DOHH2 (cell line): ENCODE measurements around the gene JARID2.

Experiments used
- H3F3A ChIP-seq: fragments of 200-600 bp; sonication (generic), shearing (Covaris generic); 2 replicates; pipeline ENCODE4 v1.6.0; 2016; ENCODE audit warnings: antibody characterized with exemption, mild to moderate bottlenecking; ENCODE audit not compliant: control insufficient read depth, insufficient read depth
- H3K27ac ChIP-seq: fragments of 200-600 bp; sonication (generic); 2 replicates; pipeline ENCODE4 v1.5.1; 2014; ENCODE audit warnings: low read depth, mild to moderate bottlenecking, low read length, moderate library complexity
- H3K27me3 ChIP-seq: fragments of 200-600 bp; sonication (generic); 2 replicates; pipeline ENCODE4 v1.6.1; 2014; ENCODE audit warnings: mild to moderate bottlenecking, low read length, mixed read lengths; ENCODE audit not compliant: control insufficient read depth
- H3K36me3 ChIP-seq: fragments of 200-600 bp; sonication (generic); 2 replicates; pipeline ENCODE4 v1.6.1; 2014; ENCODE audit warnings: mild to moderate bottlenecking, low read length, moderate library complexity, mixed read lengths; ENCODE audit not compliant: control insufficient read depth
- H3K4me1 ChIP-seq: fragments of 200-600 bp; sonication (generic); 2 replicates; pipeline ENCODE4 v1.6.1; 2014; ENCODE audit warnings: mild to moderate bottlenecking, low read length, mixed read lengths; ENCODE audit not compliant: control insufficient read depth
- H3K4me2 ChIP-seq: fragments of 200-600 bp; sonication (generic); 2 replicates; pipeline ENCODE4 v1.6.0; 2014; ENCODE audit warnings: mild to moderate bottlenecking, low read length, moderate library complexity
- H3K4me3 ChIP-seq: fragments of 200-600 bp; sonication (generic); 2 replicates; pipeline ENCODE4 v1.5.1; 2014; ENCODE audit warnings: mild to moderate bottlenecking, low read length, mixed read lengths
- H3K79me2 ChIP-seq: fragments of 200-600 bp; sonication (generic); 2 replicates; pipeline ENCODE4 v1.6.1; 2014; ENCODE audit warnings: mild to moderate bottlenecking, low read length, mixed read lengths; ENCODE audit not compliant: control insufficient read depth
- H3K9me2 ChIP-seq: fragments of 200-600 bp; sonication (generic); replicated peaks from 2 replicates; pipeline ENCODE4 v1.6.1; 2014; ENCODE audit warnings: mild to moderate bottlenecking, low read length, mixed read lengths; ENCODE audit not compliant: control insufficient read depth
- H3K9me3 ChIP-seq: fragments of 200-600 bp; sonication (generic); 2 replicates; pipeline ENCODE4 v1.6.1; 2014; ENCODE audit warnings: antibody characterized with exemption, low read length, mixed read lengths; ENCODE audit not compliant: control insufficient read depth, insufficient read depth
- H4K20me1 ChIP-seq: fragments of 200-600 bp; sonication (generic); 2 replicates; pipeline ENCODE4 v1.6.0; 2014; ENCODE audit warnings: low read depth, mild to moderate bottlenecking, antibody characterized with exemption, low read length, moderate library complexity; ENCODE audit not compliant: control insufficient read depth, insufficient read depth
- CTCF ChIP-seq: fragments of 200-600 bp; sonication (generic); IDR thresholded peaks from one replicate; pipeline ENCODE4 v1.5.1; 2014; ENCODE audit warnings: antibody characterized with exemption, mild to moderate bottlenecking, low read depth, low read length; ENCODE audit not compliant: poor library complexity, severe bottlenecking
- EZH2phosphoT487 ChIP-seq: fragments of 200-600 bp; sonication (generic); IDR thresholded peaks from 2 replicates; pipeline ENCODE4 v1.6.1; 2017; ENCODE audit warnings: borderline replicate concordance, mild to moderate bottlenecking, antibody characterized with exemption, low read length, moderate library complexity, mixed read lengths

Gene JARID2

GRCh38 chr6:15461127-15461944, 215.5 kb downstream of the JARID2 start:
- Histone ChIP-seq H3K36me3 (no peaks in the 10 kb centered on the region), H3K9me2 (no peaks in the 10 kb centered on the region), H3K79me2 (no peaks in the 10 kb centered on the region), H3K4me2 (no peak overlapping the region), H3F3A (no peaks in the 10 kb centered on the region), H3K27me3 (no peaks in the 10 kb centered on the region), H3K9me3 (no peaks in the 10 kb centered on the region), H4K20me1 (0 out of 2 replicates have a peak, but pooled peaks cover 3% of the 10 kb centered on the region), H3K27ac (no peak overlapping the region), H3K4me3 (no peak overlapping the region), H3K4me1 (peaks cover 18% of the 10 kb centered on the region)
- TF ChIP-seq CTCF (no peak), EZH2phosphoT487 (no peak)

- no peak for TF ChIP-seq CTCF
- no peak for TF ChIP-seq EZH2phosphoT487
- no peak overlapping the region for H3K27ac ChIP-seq
Observed at GRCh38 chr6:15462256-15462655, 216.4 kb downstream of the JARID2 start.

GRCh38 chr6:15462717-15463525, 217.1 kb downstream of the JARID2 start:
- Histone ChIP-seq H3K27ac (no peak overlapping the region), H3K9me3 (no peaks in the 10 kb centered on the region), H3K79me2 (no peaks in the 10 kb centered on the region), H3K4me2 (no peak overlapping the region), H3K4me1 (peaks cover 8% of the 10 kb centered on the region), H4K20me1 (0 out of 2 replicates have a peak, but pooled peaks cover 3% of the 10 kb centered on the region), H3K36me3 (no peaks in the 10 kb centered on the region), H3K27me3 (no peaks in the 10 kb centered on the region), H3K9me2 (no peaks in the 10 kb centered on the region), H3K4me3 (no peak overlapping the region), H3F3A (no peaks in the 10 kb centered on the region)
- no peak for TF ChIP-seq EZH2phosphoT487
- TF ChIP-seq CTCF: no peak

More at GRCh38 chr6:15462256-15462655, 216.4 kb downstream of the JARID2 start:
- no peaks in the 10 kb centered on the region for H3K27me3 ChIP-seq
- peaks cover 15% of the 10 kb centered on the region for H3K4me1 ChIP-seq
- no peaks in the 10 kb centered on the region for H3K9me2 ChIP-seq
- no peaks in the 10 kb centered on the region for H3K9me3 ChIP-seq
- H3K4me2 ChIP-seq: no peak overlapping the region
- H3F3A ChIP-seq: no peaks in the 10 kb centered on the region
- no peak overlapping the region for H3K4me3 ChIP-seq
- 0 out of 2 replicates have a peak, but pooled peaks cover 3% of the 10 kb centered on the region for H4K20me1 ChIP-seq
- H3K79me2 ChIP-seq: no peaks in the 10 kb centered on the region
- H3K36me3 ChIP-seq: no peaks in the 10 kb centered on the region
